ENCODE data around the gene CALM1. TPM values are rescaled to one million over a fixed set of nuclear protein-coding genes. Genes with fewer than 3 reads are reported as not detected.

The CALM1 gene
- polyA plus RNA-seq, 12 donors: 208 to 661 (median 301) TPM

- DNase-seq: no peak
Measured at GRCh38 chr14:90438841-90439240, 42.0 kb downstream of the CALM1 start.

GRCh38 chr14:90440021-90440451, 43.2 kb downstream of the CALM1 start:
- no peak for DNase-seq

GRCh38 chr14:90440592-90440991, 43.8 kb downstream of the CALM1 start:
- DNase-seq: no peak

GRCh38 chr14:90442388-90442787, 45.6 kb downstream of the CALM1 start:
- no peak for DNase-seq

- no peak for DNase-seq
Measured at GRCh38 chr14:90443161-90444076, 46.6 kb downstream of the CALM1 start.

- DNase-seq: no peak
Measured at GRCh38 chr14:90444077-90444696, 47.4 kb downstream of the CALM1 start.

- DNase-seq: no peak
Measured at GRCh38 chr14:90445011-90445410, 48.2 kb downstream of the CALM1 start.

- DNase-seq: no peak
Measured at GRCh38 chr14:90446405-90446804, 49.6 kb downstream of the CALM1 start.

GRCh38 chr14:90447720-90448497, 51.1 kb downstream of the CALM1 start:
- DNase-seq: no peak

- DNase-seq: no peak
Measured at GRCh38 chr14:90449411-90449810, 52.6 kb downstream of the CALM1 start.

- no peak for DNase-seq
Measured at GRCh38 chr14:90450151-90450550, 53.3 kb downstream of the CALM1 start.

GRCh38 chr14:90450667-90451066, 53.8 kb downstream of the CALM1 start:
- no peak for DNase-seq

GRCh38 chr14:90451443-90451842, 54.6 kb downstream of the CALM1 start:
- DNase-seq: no peak

- DNase-seq: no peak
Measured at GRCh38 chr14:90451961-90452360, 55.1 kb downstream of the CALM1 start.

- DNase-seq: no peak
Measured at GRCh38 chr14:90452366-90452765, 55.5 kb downstream of the CALM1 start.

- DNase-seq: peak; percentile 46
Measured at GRCh38 chr14:90453401-90453951, 56.6 kb downstream of the CALM1 start.

- DNase-seq: peak; percentile 73
Measured at GRCh38 chr14:90454041-90455000, 57.5 kb downstream of the CALM1 start.

- no peak for DNase-seq
Measured at GRCh38 chr14:90455100-90455571, 58.3 kb downstream of the CALM1 start.

GRCh38 chr14:90456551-90456950, 59.7 kb downstream of the CALM1 start:
- no peak for DNase-seq

GRCh38 chr14:90457186-90457585, 60.4 kb downstream of the CALM1 start:
- no peak for DNase-seq
